OCI-LY1 (cell line): Measurements from ENCODE around the gene SH2D6.

Experiments
- CTCF ChIP-seq: fragments of 200-600 bp; sonication (generic), shearing (Covaris generic); IDR thresholded peaks from 2 replicates; pipeline ENCODE4 v1.5.1; 2017; ENCODE audit warnings: mild to moderate bottlenecking, antibody characterized with exemption, low read length, moderate library complexity, mixed read lengths
- EZH2 ChIP-seq: fragments of 200-600 bp; sonication (generic), shearing (Covaris generic); IDR thresholded peaks from 2 replicates; pipeline ENCODE4 v1.8.0; 2017; ENCODE audit warnings: borderline replicate concordance, mixed run types, mild to moderate bottlenecking, antibody characterized with exemption, low read length, moderate library complexity, mixed read lengths

GRCh38 chr2:85376291-85377065, 42.0 kb upstream of the SH2D6 start:
- TF ChIP-seq CTCF: no peak
- TF ChIP-seq EZH2: no peak
